HG03520 (cell line): ENCODE results near the gene RHOF.

ENCODE experiments used
- ATAC-seq: cut with Tn5 transposase; IDR thresholded peaks from one replicate; pipeline ENCODE4 v1.9.1; 2021; ENCODE audit warnings: mild to moderate bottlenecking, moderate library complexity; ENCODE audit not compliant: unreplicated experiment

The RHOF gene

GRCh38 chr12:121805171-121806008 is 11.9 kb upstream of the RHOF start:
- no peak for ATAC-seq

DNA sequence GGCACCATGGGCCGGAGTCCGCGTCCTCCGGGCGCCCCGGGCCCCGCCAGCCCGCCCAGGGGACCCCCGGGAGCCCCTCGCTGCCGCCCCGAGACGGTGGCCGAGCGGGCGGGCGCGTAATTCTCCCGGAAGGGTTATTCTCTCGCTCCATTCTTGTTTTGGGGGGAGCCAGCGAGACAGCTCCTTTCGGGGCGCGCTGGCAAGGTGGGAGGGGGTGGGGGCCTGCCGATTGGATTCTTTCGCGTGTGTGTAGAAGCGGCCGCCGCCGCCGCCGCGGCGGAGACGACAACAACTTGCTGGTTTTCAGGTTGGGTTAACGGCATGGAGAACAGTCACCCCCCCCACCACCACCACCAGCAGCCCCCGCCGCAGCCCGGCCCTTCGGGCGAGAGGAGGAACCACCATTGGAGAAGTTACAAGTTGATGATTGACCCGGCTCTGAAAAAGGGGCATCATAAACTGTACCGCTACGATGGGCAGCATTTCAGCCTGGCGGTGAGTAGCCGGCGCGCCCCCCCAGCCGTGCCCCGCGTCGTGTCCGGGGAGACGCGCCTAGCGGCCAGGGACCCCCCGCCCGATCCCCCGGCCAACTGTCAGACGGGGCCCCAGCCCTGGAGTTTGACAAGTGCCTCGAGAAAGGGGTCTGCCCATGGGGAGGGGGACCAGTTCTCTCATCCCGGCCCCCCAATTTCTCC is 11.1 kb upstream of the RHOF start:
- ATAC-seq = no peak

- ATAC-seq = no peak
These were observed 10.5 kb upstream of the RHOF start, which contains the start of gene SETD1B for GRCh38 chr12:121803861-121804416. Gene SETD1B, plus strand, starts transcription at chr12:121804009. Its CDS starts 729 bp downstream, at chr12:121804738.

- peak; percentile 39 for ATAC-seq
These were observed 9.6 kb upstream of the RHOF start for GRCh38 chr12:121802843-121803698.

DNA sequence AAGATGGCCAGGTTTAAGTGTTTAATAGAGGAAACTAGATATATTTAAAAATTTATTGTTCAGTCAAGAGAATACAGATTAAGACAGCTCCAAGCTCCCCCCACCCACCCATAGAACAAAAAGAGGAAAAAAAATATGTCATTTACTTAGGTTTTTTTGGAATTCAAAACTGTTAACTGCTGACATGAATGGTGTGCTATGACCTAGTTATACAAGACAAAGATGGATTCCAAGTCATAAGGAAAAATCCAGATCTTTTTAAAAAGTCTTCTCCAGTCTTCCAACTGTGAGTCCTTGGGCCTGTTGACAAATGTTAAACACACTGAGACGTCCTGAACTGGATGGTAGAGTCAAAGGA is 9.0 kb upstream of the RHOF start:
- ATAC-seq = no peak

DNA sequence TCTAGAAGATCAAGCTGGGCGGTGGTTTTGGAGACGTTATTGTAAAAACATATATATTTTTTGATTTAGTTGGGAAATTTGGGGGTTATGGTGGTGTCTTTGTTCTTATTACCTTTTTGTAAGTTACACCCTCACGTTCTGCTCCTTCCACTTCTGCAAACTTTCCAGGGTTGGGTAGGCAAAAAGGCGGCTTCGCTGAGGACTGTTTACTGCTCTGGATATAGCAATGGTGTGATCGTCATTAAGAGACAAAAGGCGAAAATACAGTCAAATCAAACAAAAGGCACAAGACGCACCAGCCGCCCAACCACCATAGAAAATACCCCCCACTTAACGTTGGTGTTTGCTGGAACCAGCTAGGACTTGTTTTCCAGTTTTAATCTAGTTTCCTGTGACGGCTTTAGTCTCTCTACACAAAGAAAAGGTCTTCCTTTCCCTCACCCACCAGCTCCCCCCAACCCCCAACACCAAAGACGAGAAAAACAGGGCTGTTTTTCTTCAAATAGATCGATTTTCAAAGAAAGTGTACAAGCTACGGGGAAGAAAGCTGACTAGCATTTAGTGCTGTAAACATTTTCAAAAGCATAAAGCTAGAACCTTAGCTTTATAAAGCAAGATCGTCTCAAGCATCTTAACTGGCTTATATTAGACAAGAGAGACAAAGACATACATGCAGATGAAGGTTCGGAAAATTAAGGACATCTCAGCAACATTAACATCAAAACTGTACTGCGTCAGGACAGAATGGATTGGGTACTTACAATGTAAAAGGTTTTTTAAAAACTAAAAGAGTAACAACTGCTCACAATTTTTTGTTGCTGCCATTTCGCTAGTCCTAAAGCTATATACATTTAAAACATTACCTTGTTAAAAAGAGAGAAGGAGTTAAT is 8.4 kb upstream of the RHOF start:
- ATAC-seq = no peak

DNA sequence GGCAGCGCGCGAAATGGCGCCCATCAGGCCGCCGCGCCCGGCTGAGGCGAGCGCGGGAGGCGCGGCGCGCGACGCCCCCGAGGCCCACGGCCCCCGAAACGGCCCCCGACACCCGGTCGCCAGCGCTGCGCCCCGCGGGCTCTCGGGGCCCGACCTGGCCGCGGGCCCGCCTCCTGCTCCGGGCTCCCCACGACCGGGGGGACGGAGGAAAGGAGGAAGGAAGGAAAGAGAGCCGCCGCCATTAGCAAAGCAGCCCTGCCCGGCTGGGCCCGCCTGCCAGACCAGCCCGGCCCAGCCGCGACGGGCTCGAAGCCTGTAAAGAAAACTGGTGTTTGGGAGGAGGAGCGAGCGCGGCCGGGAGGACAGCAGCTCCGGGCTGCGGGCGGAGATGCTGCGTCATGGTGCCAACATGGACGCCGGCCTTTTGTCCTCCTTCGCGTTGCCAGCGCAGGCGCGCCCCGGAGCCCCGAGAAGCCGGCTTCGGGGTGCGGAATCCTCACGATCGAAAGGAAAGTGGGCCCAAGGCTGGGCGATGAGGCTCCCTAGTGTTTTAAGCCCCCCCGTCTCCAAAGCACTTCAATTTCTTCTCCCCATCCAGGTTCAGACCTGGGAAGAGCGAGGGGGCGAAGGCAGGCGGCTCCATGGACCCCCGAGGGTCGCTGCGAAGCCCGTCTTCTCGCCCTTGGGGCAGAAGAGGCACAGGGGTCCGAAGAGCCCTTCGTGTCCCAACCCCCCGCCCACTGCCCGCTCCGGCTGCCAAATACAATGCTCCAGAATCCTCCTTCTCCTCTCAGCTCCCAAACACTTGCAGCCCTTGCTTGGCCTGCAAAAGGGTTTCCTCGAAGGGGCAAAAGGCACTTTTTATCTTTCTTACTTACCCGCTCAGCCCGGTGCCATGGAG is 7.5 kb upstream of the RHOF start:
- ATAC-seq = no peak

DNA sequence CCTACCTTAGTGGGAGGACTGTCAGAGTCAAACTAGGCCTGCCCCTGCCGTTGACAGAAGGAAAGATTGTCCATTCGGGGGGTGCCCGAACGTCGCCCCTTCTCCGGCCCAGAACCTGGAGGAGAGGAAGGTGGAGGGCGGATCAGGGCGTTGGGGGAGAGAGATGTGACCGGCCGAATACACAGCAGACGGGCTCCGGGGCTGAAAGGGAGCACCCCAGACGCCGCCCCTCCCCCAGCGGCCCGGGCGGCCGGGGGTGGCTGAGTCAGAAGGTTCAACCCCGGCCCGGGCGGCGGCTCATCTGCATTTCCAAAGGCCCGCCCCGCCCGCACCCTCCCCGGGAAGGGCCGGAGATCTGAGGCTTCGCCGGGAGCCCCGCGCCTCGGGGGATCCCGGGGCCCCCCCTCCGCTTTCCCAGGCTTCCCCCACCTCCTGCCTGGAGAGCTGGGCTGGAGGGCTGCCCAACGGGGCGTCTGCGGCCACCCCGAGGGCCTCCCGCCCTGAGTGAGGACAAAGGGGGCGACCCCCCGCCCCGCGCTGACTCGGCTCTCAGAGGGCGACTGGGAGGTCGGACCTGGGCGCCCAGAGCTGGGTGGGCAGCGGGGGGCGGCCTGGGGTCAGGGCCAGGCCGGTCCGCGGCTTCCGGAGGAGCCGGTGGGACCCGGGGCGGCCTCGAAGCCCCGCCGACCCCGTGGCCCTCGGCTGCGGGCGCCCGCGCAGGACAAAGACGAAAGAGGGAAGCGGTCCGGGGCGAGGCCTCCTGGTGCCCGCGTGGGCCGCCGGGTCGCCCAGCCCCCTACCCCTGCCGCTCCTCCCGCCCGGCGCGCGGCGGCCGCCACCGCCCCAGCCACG is 6.6 kb upstream of the RHOF start:
- no peak for ATAC-seq

- no peak for ATAC-seq
These were observed 5.8 kb upstream of the RHOF start for GRCh38 chr12:121799156-121799841.

DNA sequence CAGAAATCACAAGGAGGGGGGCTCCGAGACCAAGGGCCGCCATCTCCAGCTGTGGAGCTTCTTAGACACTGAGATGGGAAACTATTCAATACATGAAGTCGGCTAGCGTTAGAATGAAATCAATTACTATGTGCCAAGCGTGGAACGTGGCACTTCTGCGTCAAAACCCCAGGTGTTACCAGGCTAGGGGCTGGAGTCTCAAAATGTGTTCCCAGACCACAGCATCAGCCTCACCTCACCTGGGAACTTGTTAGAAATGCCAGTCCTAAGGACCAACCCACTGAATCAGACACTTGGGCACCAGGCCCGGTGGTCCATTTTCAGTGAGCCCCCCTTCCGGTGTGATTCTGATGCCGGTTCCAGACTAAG is 5.3 kb upstream of the RHOF start:
- ATAC-seq = no peak

DNA sequence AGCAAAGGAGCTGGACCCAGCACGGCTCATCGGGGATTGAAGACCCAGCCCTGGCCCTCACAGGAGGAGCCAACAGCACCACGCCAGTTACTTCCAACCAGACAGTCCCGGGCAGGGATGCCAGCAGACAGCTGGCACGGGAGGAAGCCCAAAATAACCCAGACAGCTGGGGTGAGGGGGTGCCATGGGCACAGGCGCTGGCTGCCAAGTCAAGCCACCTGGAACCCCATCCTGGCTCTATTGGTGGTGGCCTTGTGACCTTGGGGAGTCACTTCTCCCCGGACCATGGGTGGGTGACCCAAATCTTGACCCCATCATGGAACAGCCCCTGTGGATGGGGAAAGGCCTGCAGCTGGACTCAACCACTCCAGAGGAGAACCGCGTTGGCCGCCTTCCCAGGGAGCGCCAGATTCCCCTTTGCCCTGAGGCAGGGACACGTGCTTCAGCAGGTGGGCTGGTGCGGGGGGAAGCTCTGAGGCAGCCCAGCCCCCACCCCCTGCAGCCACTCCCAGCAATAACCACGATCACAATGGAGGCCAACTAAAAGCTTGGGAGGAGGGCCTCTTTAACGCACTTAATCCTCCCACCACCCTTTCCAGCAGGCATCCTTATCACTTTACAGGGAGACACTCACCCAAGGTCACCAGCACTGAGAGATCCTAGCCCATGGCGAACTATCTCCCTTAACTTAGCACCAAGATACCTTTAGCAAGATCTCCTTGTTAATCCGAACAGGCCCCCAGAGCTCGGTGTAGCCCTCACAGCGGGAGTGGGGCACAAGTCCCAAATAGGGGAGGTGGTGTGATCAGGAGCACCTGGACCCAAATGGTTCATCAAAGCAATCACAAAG is 4.7 kb upstream of the RHOF start:
- ATAC-seq = no peak

- no peak for ATAC-seq
These were observed 3.6 kb upstream of the RHOF start for GRCh38 chr12:121796855-121797751.

DNA sequence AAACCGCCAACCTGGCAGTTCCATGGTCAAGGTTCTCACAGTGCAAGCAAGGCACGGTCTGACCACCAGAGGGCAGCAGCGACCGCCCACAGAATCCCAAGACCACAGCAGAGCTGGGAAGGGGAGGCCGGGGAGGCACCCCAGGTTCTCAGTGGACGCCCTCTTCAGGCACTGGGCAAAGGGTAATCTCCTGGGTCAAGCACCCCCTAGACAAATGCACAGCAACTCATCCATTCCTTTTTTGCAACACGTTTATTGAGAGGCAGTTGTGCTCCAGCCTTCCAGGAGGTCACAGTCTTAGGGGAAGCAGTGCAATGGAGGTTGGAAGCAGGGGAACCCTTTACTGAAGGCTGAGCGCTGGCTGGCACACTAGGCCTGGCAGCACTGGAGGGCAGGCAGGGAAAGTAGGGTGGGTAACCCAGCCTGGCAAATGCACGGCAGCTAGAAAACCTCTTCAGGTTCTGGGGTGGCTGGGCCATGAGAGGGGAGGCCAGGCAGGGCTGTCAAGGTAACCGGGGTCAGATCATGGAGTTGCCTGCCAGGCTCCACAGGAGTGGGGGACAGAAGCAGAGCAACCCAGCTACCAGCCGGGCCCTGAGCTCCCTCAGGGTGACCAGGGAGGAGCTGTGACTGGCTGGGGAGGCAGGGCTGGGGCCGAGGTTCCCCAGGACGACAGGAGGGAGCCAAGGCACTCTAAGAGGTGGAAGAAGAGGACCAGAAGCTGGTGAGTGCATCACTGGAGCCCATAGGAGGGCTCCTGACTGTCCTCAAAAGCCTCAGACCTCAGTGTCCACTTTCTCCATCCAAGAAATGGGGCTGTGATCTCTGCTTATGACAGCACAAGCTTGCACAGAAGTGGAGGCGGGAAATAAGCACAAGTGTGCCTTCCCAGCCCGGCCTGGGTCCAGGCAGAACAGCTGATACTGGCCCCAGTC is 1.8 kb upstream of the RHOF start:
- ATAC-seq = no peak

DNA sequence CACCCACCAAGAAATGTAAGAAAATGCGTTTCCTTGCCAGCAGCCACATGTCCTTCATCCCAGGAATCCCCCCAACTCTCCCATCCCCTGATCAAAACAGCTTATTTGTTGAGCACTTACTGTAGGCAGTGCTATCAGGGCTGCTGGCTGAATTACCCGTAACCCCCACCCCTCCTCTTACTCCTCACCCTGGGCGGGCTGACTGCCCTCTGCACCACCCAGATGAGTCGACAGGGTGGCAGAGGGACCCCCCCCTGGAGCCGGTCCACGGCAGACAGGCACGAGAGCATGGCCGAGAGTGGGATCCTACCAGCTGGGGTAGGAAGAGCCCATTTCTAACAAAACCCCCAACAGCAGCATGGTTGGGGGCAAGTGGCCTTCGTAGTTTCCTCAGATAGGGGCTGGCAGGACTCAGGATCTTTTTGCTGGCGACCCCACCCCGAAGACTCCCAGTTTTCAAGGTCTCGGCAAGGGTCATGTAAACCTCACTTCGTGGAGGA is 1.1 kb upstream of the RHOF start:
- no peak for ATAC-seq
